Testis (tissue), 2 donors: ENCODE measurements around the gene PTPDC1.

Experiments
- CTCF ChIP-seq, 3 experiments: fragments of 450-650 bp in 2 of 3; fragments of 200-600 bp in 1 of 3; sonication (generic) in 1 of 3; IDR thresholded peaks; one replicate each; pipeline ENCODE4 v1.5.1; 2016 to 2019; ENCODE audit warnings: antibody characterized with exemption in 3 of 3, mild to moderate bottlenecking in 2 of 3, moderate library complexity in 1 of 3
- POLR2A ChIP-seq: fragments of 450-650 bp; IDR thresholded peaks from one replicate; pipeline ENCODE4 v1.6.1; 2017; ENCODE audit warnings: antibody characterized with exemption, mild to moderate bottlenecking, moderate library complexity

- TF ChIP-seq CTCF (IDR thresholded peaks at IDR 0.05) (no peak), POLR2A (no peak)
Measured at GRCh38 chr9:94144394-94144793, 60.1 kb downstream of the PTPDC1 start.
